Activated T-cell treated with anti-CD3 and anti-CD28 coated beads, Interleukin-2, amount 50 U/mL, for 1 hour (primary cell): Measurements from ENCODE around the gene SIGLEC15.
"Not testable (repeated sequence)": the region's sequence is repeated elsewhere in the genome, so short reads cannot be mapped to it uniquely, and the experiment has no call there.

ENCODE experiments used
- DNase-seq: peaks from one replicate; pipeline ENCODE4 v3.0.0-alpha.2; 2020

SIGLEC15 gene

DNA sequence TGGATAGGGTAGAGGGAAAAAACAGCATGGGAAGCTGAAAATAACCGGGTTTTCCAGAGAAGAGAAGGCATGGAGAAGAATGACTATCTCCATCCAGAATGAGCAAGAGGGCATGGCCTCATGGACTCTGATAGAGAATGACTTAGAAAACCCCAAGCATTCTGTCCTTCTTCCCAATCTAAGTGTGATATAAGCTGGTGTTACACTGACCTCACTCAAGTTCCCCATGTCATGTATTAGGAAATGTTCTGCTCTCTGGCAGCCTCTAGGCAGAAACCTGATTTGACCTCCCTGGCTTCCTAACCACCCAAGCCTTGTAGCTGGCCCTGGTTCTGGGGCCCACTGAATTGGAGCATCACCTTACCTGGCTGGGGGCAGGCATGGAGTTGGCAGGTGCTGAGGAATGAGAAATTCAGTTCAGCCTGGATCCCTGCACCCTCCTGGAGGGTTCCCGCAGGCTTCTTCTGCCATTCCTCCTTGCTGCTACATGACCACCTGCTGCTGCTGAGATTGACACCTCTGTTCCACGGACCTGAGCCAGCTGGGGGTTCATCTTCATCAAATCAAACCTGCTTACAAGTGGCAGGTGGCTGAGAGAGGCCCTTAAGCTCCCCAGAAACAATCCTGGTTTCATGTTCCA lies 5.2 kb upstream of the SIGLEC15 start:
- no peak for DNase-seq

DNA sequence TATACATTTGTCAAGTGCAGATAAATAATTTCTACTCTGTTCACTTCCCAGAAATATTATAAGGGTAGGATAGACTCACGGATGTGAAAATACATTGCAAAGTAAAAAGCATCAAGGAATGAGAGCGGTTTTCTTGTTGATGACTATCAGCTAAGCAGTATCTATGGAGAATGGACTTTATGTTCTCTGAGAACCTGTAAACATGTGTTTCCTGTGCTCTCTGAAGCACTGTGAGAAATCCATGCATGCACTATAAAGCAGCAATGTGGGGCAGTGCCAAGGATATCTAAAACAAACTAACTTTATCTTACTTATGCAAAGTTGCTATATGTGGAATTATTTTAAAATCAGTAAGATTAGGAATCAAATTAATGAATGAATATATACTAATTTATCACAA lies 4.4 kb upstream of the SIGLEC15 start:
- no peak for DNase-seq

- no peak for DNase-seq
Measured at GRCh38 chr18:45821711-45822110, 3.8 kb upstream of the SIGLEC15 start.

DNA sequence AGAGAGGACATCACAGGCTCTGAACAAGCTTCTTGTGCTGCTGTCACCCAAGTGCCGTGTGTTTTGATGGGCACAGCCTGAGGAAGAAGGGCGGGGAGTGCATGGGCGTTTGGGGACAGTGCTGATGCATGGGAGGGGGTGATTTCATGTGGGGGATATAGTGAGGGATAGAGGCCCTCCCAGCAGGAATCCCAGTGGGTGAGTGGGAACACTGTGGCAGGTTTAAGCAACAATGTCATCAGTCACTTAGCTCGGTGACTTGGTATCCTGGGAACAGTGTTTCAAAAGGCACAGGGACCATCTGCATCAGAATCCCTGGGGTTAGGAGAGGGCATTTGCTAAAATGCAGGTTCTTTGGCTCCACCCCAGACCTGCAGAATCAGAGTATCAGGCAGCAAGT lies 609 bp downstream of the SIGLEC15 start:
- no peak for DNase-seq

GRCh38 chr18:45826716-45827115 lies 1.2 kb downstream of the SIGLEC15 start:
- DNase-seq = not testable (repeated sequence)

DNA sequence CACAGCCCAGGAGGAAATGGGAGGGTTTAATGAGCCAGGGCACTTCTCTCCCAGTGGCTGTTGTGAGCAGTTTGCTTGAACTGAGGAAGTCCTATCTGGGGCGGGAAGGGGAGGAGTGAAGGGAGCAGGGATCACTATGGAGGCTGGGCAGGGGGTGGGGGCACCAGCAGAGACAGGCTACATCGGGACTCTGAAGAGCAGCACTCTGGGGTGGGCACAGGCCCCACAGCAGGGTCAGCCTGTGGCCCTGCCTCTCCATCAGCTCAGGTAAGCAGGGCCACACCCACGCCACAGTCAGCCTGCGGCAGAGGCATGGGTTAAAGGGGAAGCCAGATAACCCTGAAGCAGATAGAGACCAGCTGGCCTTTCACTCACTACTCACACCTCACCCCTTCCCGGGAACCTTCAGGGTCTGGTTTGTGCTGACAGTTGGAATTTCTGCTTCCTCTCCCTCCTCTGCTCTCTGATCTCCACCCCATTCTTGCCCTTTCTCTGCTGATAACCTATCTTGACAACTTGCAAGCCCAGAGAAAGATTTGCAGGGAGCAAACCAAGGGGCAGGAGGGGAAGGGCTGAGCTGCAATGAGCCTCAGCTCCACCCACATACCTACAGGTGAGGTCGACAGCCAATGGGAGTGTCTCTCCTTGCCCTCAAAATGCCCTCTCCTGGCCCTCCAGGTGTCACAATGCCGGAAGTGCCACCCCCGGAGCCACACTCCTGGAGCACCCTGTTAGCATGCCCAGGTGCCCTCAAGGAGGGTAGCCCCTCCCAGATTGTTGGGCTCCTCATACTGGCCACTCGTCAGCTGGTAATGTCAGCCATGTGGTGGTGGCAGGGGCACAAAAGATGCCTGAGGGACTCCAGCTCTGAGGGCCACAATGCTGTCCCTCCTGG lies 3.7 kb downstream of the SIGLEC15 start:
- no peak for DNase-seq

- DNase-seq = no peak
Measured at GRCh38 chr18:45829855-45830254, 4.4 kb downstream of the SIGLEC15 start.

GRCh38 chr18:45830917-45831316 lies 5.4 kb downstream of the SIGLEC15 start:
- no peak for DNase-seq

GRCh38 chr18:45833846-45834245 lies 8.4 kb downstream of the SIGLEC15 start:
- DNase-seq = no peak

DNA sequence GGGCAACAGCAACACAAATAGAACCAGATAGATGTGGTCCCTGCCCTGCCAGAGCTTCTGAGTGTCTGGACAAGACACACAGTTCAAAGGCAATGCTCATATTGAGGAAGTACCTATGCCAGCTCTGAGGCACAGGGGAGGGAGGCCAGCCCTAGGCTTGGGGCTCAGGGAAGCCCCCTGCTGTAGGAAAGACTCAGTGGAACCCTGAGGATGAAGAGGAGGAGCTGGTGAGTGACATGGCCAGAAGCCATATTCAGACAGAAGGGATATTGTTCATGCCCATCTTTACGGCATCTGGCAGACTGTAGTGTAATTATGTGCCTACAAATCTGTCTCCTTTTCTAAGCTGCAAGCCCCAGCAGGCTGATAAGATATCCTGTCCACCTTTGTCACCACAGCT lies 8.8 kb downstream of the SIGLEC15 start:
- no peak for DNase-seq

GRCh38 chr18:45835057-45835636 lies 9.7 kb downstream of the SIGLEC15 start:
- DNase-seq = no peak

- no peak for DNase-seq
Measured at GRCh38 chr18:45836242-45837205, 11.0 kb downstream of the SIGLEC15 start.

GRCh38 chr18:45837283-45838070 lies 12.0 kb downstream of the SIGLEC15 start:
- peak; percentile 41 for DNase-seq

GRCh38 chr18:45838302-45839070 lies 13.0 kb downstream of the SIGLEC15 start:
- DNase-seq = no peak

DNA sequence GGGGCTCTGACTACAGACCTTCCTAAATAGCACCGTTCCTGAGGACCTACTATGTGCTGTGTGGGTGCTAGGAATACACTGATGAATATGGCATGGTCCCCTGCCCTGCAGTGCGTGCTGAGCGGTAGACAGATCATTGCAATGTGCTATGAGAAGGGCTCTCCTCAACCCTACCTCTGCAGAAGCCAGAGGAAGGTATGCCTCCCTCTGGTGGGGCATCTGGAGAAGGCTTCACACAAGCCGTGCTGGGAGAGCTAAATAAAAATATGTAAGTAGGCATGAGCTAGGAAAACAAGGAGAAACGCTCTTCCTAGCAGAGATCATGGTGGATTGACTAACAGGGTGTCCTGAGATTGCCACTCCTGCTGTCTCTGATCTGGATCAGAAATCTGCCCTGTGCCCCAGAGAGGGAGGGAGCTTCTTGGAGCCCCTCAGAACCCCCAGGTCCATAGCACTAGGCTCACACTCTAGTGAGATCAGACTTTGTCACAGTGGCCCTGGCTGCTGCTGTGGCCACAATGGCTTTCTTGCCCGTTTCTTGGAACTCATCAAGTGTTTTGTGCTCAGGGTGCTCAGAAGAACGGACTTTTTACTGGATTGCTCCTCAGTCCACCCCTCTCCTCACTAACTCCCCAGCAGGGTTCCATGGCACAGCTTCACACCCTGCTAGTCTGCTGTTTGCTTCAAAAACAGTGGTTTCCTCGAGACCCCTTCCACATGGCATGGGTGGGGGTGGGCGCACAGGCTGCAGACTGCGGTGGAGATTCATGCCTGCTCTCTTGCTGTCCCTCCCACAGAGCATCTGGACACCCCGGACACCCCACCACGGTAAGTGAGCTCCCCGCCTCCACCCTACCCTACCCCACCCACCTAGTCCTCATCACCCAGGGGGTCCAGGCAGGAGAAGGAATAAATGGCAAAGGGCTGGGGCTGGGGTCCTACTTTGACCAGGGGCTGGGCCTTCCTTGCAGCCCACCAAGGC lies 14.2 kb downstream of the SIGLEC15 start:
- no peak for DNase-seq

DNA sequence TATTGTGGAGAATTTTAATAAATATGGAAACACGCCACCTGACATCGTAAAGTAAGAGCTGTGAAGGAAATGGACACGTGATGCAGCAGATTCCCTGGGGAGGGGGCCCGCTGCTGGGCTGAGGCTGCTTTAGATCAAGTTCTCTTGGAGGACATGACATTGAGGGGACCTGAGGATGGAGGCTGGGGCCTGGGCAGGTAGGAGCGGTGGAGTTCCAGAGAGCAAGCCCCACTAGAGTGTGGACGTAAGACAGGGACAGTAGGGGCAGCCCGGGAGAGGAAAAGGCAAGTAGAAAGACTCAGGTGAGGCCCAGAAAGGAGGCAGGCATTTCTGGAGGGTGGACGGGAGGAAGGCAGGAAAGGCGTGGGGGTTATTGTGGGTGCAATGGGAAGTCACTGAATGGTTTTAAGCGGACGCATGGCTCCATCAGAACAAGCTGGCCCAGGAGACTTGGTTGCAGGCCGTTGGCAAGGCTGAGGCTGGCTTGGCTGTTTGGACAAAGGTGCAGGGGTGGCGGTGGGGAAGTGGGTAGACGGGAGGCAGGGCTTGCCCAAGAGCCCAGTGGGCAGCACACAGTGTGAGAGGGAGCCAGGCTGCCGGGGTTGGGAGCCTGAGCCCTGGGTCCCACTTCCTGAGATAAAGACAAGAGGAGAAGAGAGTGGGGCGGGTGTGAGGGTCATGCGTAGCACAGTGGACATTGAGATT lies 15.7 kb downstream of the SIGLEC15 start:
- no peak for DNase-seq

DNA sequence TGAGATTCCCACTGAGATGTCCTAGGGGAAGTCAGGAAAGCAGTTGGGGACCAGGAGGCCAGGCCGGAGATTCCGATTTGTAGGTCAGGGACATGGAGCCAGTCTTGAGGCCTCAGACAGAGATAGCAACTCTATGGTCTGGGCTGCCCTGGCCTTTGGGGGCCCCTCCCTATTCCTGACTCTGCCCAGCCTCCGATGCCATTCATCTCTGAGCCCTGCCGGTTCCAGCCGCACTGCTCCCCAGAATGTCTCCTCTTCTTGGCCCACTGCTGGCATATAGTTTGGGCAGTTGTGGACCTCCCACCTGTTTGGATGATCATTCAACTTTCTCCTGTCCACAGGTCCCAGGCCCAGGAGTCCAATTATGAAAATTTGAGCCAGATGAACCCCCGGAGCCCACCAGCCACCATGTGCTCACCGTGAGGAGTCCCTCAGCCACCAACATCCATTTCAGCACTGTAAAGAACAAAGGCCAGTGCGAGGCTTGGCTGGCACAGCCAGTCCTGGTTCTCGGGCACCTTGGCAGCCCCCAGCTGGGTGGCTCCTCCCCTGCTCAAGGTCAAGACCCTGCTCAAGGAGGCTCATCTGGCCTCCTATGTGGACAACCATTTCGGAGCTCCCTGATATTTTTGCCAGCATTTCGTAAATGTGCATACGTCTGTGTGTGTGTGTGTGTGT lies 16.4 kb downstream of the SIGLEC15 start:
- DNase-seq = no peak

- no peak for DNase-seq
Measured at GRCh38 chr18:45843019-45843418, 17.5 kb downstream of the SIGLEC15 start.

DNA sequence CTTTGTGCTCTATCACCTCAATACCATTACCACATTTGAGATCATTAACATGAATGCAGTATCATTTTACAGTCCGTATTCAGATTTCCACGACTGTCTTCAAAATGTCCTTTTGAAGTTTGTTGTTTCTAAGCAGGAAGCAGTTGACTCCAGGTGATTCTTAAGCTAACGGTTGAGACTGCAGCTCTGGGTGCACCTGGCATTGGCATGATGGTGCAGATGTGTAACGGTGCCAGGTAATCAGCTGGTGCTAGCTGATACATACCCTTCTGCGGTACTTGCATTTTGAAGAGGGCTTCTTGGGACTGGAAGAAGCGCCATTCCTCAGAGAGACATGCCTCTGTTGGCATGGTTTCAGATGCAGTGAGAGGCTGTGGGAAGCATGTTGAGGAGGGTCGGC lies 19.5 kb downstream of the SIGLEC15 start:
- DNase-seq = no peak
